ENCODE results near the gene PIP4K2A. TPM values are rescaled to one million over a fixed set of nuclear protein-coding genes. Genes with fewer than 3 reads are reported as not detected.

PIP4K2A gene
- total and polyA plus RNA-seq, 2 donors (not counting 3 experiments of a cell fraction or from before 2014, with no cell fraction given), result 11.8 to 32.6 TPM

DNA sequence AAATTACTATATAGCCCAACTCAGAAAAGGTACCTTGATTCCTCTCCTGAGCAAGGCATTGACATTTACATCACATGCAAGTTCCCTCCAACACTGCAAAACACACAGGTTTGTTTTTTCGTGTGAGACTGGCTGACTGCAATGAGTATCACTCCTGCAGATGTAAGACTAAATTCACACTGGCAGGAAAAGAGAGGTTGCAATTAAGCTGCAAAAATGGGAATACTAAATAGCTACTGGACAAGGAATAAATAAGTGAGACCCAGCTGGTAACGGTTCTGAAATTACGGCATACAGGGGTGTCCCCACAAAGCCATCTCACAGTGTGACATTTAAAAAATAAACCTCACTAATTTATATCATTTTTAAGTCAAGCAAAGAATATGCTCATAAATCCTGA is 97.3 kb downstream of the PIP4K2A start:
- H4K20me1 ChIP-seq (replicated peaks; ENCODE audit: control insufficient read depth, extremely low read depth, insufficient read depth, low read length), result no peaks in the 10 kb centered on the region
- H3K4me2 ChIP-seq (ENCODE audit: insufficient read depth, low read length), result no peak overlapping the region
- DNase-seq (ENCODE audit: low read depth, low spot score), result no peak
- H3K9me3 ChIP-seq (replicated peaks; ENCODE audit: control insufficient read depth, insufficient read depth, low read length), result no peaks in the 10 kb centered on the region
- TF ChIP-seq POLR2AphosphoS5 (IDR thresholded peaks at IDR 0.05; ENCODE audit: insufficient read depth, low read depth, low read length) (no peak), JUN (IDR thresholded peaks at IDR 0.05; ENCODE audit: borderline replicate concordance, insufficient read depth, insufficient read length, low read depth) (no peak)
- TF ChIP-seq, protein P1, sequence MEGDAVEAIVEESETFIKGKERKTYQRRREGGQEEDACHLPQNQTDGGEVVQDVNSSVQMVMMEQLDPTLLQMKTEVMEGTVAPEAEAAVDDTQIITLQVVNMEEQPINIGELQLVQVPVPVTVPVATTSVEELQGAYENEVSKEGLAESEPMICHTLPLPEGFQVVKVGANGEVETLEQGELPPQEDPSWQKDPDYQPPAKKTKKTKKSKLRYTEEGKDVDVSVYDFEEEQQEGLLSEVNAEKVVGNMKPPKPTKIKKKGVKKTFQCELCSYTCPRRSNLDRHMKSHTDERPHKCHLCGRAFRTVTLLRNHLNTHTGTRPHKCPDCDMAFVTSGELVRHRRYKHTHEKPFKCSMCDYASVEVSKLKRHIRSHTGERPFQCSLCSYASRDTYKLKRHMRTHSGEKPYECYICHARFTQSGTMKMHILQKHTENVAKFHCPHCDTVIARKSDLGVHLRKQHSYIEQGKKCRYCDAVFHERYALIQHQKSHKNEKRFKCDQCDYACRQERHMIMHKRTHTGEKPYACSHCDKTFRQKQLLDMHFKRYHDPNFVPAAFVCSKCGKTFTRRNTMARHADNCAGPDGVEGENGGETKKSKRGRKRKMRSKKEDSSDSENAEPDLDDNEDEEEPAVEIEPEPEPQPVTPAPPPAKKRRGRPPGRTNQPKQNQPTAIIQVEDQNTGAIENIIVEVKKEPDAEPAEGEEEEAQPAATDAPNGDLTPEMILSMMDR (IDR thresholded peaks at IDR 0.05; ENCODE audit: extremely low read depth in 1 of 2, insufficient read depth in 1 of 2, low read depth in 1 of 2, low read length in 2 of 2), result no peak
- FAIRE-seq, result no peak
- H3K36me3 ChIP-seq (ENCODE audit: control insufficient read depth in 2 of 2, extremely low read depth in 1 of 2, insufficient read depth in 2 of 2, low read length in 2 of 2), result no peaks in the 10 kb centered on the region
- H2AFZ ChIP-seq (ENCODE audit: low read depth, low read length), result no peak overlapping the region
- dilution Hi-C loops (cut with MboI; ENCODE audit: extremely low pct_ligation_motif_present, low sequenced_read_pairs) (no loop called here), intact Hi-C loops (cut with micrococcal nuclease) (no loop called here)
- BruUV-seq (replicated peaks), result no TSS peak
- H3K4me3 ChIP-seq (replicated peaks in 1 of 3; ENCODE audit: insufficient read depth in 1 of 3, low read depth in 1 of 3, low read length in 3 of 3), result no peak overlapping the region
- no peak overlapping the region for H3K9ac ChIP-seq (replicated peaks; ENCODE audit: extremely low read depth, insufficient read depth, low read length)
- CTCF ChIA-PET, result interaction anchor here (0.5 to 1.3 kb wide), 3 partner anchors 15 to 144 kb away, joined by 3 read pairs; no protein-coding TSS in a partner anchor
- H3K4me1 ChIP-seq (ENCODE audit: control insufficient read depth, extremely low read depth, insufficient read depth, low read length), result peaks cover 44% of the 10 kb centered on the region
- H3K27ac ChIP-seq (ENCODE audit: insufficient read depth, low read depth, low read length), result no peak overlapping the region
- POLR2A ChIA-PET, result no interaction called here
- no peaks in the 10 kb centered on the region for H3K9me1 ChIP-seq (replicated peaks; ENCODE audit: control insufficient read depth, extremely low read depth, insufficient read depth, low read length)
- no peaks in the 10 kb centered on the region for H3K27me3 ChIP-seq (ENCODE audit: control insufficient read depth in 2 of 2, insufficient read depth in 2 of 2, low read length in 2 of 2)
- H3K79me2 ChIP-seq (ENCODE audit: control insufficient read depth, insufficient read depth, low read length), result peaks cover 10% of the 10 kb centered on the region

GRCh38 chr10:22615819-22616499 is 98.4 kb downstream of the PIP4K2A start:
- no peak overlapping the region for H3K4me3 ChIP-seq (replicated peaks in 1 of 3; ENCODE audit: insufficient read depth in 1 of 3, low read depth in 1 of 3, low read length in 3 of 3)
- no peaks in the 10 kb centered on the region for H4K20me1 ChIP-seq (replicated peaks; ENCODE audit: control insufficient read depth, extremely low read depth, insufficient read depth, low read length)
- no TSS peak for BruUV-seq (replicated peaks)
- no peaks in the 10 kb centered on the region for H3K9me1 ChIP-seq (replicated peaks; ENCODE audit: control insufficient read depth, extremely low read depth, insufficient read depth, low read length)
- intact Hi-C loops (cut with micrococcal nuclease), result no loop called here
- no peak overlapping the region for H2AFZ ChIP-seq (ENCODE audit: low read depth, low read length)
- FAIRE-seq, result no peak
- CTCF ChIA-PET, result interaction anchor here (0.6 to 0.8 kb wide), 2 partner anchors 23 to 1119 kb away, joined by 3 read pairs; no protein-coding TSS in a partner anchor
- DNase-seq (ENCODE audit: low read depth, low spot score), result no peak
- TF ChIP-seq JUN (IDR thresholded peaks at IDR 0.05; ENCODE audit: borderline replicate concordance, insufficient read depth, insufficient read length, low read depth) (no peak), MAX (IDR thresholded peaks at IDR 0.05; ENCODE audit: insufficient read depth, insufficient read length) (no peak), POLR2A (IDR thresholded peaks at IDR 0.05; ENCODE audit: low read depth, low read length) (no peak), FOS (IDR thresholded peaks at IDR 0.05; ENCODE audit: borderline replicate concordance, insufficient read depth, low read length) (no peak), EZH2 (IDR thresholded peaks at IDR 0.05; ENCODE audit: borderline replicate concordance, low read depth, low read length, severe bottlenecking) (no peak), MYC (IDR thresholded peaks at IDR 0.05; ENCODE audit: low read depth, low read length) (no peak), POLR2AphosphoS5 (IDR thresholded peaks at IDR 0.05; ENCODE audit: insufficient read depth, low read depth, low read length) (no peak), GATA2 (IDR thresholded peaks at IDR 0.05; ENCODE audit: insufficient read depth, insufficient read length, low read depth, low read length) (no peak)
- TF ChIP-seq, protein P1 (IDR thresholded peaks at IDR 0.05; ENCODE audit: extremely low read depth in 1 of 2, insufficient read depth in 1 of 2, low read depth in 1 of 2, low read length in 2 of 2), result no peak
- no peaks in the 10 kb centered on the region for H3K36me3 ChIP-seq (ENCODE audit: control insufficient read depth in 2 of 2, extremely low read depth in 1 of 2, insufficient read depth in 2 of 2, low read length in 2 of 2)
- POLR2A ChIA-PET, result no interaction called here
- no peaks in the 10 kb centered on the region for H3K27me3 ChIP-seq (ENCODE audit: control insufficient read depth in 2 of 2, insufficient read depth in 2 of 2, low read length in 2 of 2)
- H3K27ac ChIP-seq (ENCODE audit: insufficient read depth, low read depth, low read length), result no peak overlapping the region
- dilution Hi-C loops (cut with MboI; ENCODE audit: extremely low pct_ligation_motif_present, low sequenced_read_pairs), result no loop called here
- H3K9ac ChIP-seq (replicated peaks; ENCODE audit: extremely low read depth, insufficient read depth, low read length), result no peak overlapping the region
- H3K4me1 ChIP-seq (ENCODE audit: control insufficient read depth, extremely low read depth, insufficient read depth, low read length), result peaks cover 35% of the 10 kb centered on the region
- H3K4me2 ChIP-seq (ENCODE audit: insufficient read depth, low read length), result no peak overlapping the region
- no peaks in the 10 kb centered on the region for H3K9me3 ChIP-seq (replicated peaks; ENCODE audit: control insufficient read depth, insufficient read depth, low read length)
- peaks cover 9% of the 10 kb centered on the region for H3K79me2 ChIP-seq (ENCODE audit: control insufficient read depth, insufficient read depth, low read length)
